PFSK-1 (cell line): Measurements from ENCODE around the gene FAM118B.

Experiments
- FOXP2 ChIP-seq: optimal IDR thresholded peaks from 2 replicates; pipeline ENCODE3; 2011; ENCODE audit warnings: borderline replicate concordance, control low read depth, inconsistent platforms; ENCODE audit not compliant: insufficient read depth; ENCODE audit errors: extremely low read length, extremely low read depth
- POLR2AphosphoS5 ChIP-seq: IDR thresholded peaks from 2 replicates; pipeline ENCODE4 v1.6.1; 2012; ENCODE audit warnings: low read depth, mild to moderate bottlenecking, control low read depth, low read length, moderate library complexity
- REST ChIP-seq, 2 experiments: IDR thresholded peaks; 2 replicates each; pipeline versions ENCODE4 v1.6.1 to v1.8.0; 2011 to 2012; ENCODE audit warnings: low read depth in 2 of 2, low read length in 2 of 2, control low read depth in 1 of 2, inconsistent platforms in 1 of 2, mild to moderate bottlenecking in 1 of 2, moderate library complexity in 1 of 2; ENCODE audit not compliant: insufficient read depth in 1 of 2
- SIN3A ChIP-seq: IDR thresholded peaks from 2 replicates; pipeline ENCODE4 v1.6.1; 2012; ENCODE audit warnings: mild to moderate bottlenecking, low read length, moderate library complexity, borderline replicate concordance; ENCODE audit not compliant: insufficient read depth
- TAF1 ChIP-seq: IDR thresholded peaks from 2 replicates; pipeline ENCODE4 v1.6.1; 2012; ENCODE audit warnings: low read length, control low read depth, borderline replicate concordance; ENCODE audit not compliant: insufficient read depth

DNA sequence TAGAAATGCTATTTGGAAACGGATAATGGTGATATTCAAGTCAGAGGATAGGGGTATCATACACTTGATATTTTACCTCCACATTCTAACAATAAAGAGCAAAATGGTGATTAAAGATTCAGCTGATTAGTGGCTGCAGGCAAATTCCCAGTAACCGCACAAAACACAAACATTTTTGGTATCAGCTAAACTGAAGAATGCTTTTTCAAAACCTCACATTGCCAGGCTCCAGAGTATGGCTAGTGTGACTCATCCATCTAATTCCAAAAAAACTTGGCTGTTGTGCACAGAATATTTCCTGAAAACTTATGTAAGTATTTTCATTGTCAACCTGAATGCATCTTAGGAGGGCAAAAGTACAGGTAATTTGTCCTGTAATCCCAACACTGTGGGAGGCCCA lies 46.2 kb downstream of the FAM118B start:
- TF ChIP-seq TAF1 (no peak), FOXP2 (no peak), POLR2AphosphoS5 (no peak), REST (IDR thresholded peaks at IDR 0.05; ENCODE audit: insufficient read depth in 1 of 2, low read depth in 2 of 2, low read length in 2 of 2) (no peak), SIN3A (no peak)
